Dedifferentiated amniotic fluid mesenchymal stem cell (primary cell): ENCODE results near the gene TUBGCP2.
"Not testable (repeated sequence)": the region's sequence is repeated elsewhere in the genome, so short reads cannot be mapped to it uniquely, and the experiment has no call there.

Experiments used
- DNase-seq: peaks from one replicate; pipeline ENCODE4 v3.0.0-alpha.2; 2016; ENCODE audit errors: extremely low spot score

Gene TUBGCP2

DNA sequence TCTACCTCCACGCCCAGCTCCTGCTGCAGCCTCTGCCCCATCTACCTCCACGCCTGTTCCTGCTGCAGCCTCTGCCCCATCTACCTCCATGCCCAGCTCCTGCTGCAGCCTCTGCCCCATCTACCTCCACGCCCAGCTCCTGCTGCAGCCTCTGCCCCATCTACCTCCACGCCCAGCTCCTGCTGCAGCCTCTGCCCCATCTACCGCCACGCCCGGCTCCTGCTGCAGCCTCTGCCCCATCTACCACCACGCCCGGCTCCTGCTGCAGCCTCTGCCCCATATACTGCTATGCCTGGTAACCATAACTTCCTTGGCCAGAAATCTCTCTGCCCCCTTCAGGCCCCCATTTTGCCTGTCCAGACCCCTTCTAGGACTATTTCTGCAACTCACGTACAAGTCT lies 43.6 kb downstream of the TUBGCP2 start:
- DNase-seq = not testable (repeated sequence)

DNA sequence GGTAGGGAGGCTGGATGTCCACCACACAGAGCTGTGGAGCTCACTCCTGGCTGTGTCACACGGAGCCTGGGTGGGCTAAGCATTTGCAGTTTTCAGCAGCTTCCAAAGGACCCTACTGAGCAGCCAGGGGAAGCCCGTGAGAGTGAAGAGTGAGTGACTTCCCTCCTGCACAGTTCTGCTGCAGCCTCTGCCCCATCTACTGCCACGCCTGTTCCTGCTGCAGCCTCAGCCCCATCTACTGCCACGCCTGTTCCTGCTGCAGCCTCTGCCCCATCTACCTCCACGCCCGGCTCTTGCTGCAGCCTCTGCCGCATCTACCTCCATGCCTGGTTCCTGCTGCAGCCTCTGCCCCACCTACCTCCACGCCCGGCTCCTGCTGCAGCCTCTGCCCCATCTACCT lies 44.2 kb downstream of the TUBGCP2 start:
- DNase-seq = no peak

- no peak for DNase-seq
These were observed 45.0 kb downstream of the TUBGCP2 start for GRCh38 chr10:133263674-133264073.

- no peak for DNase-seq
These were observed 46.0 kb downstream of the TUBGCP2 start for GRCh38 chr10:133262696-133263095.

- peak; percentile 45 for DNase-seq
These were observed 46.8 kb downstream of the TUBGCP2 start for GRCh38 chr10:133261726-133262325.

GRCh38 chr10:133260895-133261725 lies 47.6 kb downstream of the TUBGCP2 start:
- no peak for DNase-seq

DNA sequence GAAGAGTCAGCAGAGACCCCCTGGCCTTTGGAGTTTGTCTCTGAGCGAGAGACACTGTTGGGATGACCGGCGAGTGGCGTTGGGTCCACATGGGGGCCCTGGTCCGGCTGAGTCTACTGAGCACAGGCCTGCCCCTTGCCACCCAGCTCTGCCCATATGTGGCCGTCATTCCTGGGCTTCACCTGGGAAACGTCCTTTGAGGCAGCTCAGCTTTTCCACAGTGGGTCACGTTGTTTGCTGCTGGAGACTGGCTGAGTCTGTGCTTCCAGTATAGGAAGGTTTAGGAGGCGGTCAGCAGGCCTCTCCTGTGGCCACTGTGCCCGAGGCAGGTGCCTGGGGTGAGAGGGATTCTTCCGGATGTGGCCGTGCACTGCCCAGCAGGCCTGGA lies 49.1 kb downstream of the TUBGCP2 start:
- no peak for DNase-seq

- DNase-seq = peak; percentile 98
These were observed 49.7 kb downstream of the TUBGCP2 start for GRCh38 chr10:133258818-133259601.

DNA sequence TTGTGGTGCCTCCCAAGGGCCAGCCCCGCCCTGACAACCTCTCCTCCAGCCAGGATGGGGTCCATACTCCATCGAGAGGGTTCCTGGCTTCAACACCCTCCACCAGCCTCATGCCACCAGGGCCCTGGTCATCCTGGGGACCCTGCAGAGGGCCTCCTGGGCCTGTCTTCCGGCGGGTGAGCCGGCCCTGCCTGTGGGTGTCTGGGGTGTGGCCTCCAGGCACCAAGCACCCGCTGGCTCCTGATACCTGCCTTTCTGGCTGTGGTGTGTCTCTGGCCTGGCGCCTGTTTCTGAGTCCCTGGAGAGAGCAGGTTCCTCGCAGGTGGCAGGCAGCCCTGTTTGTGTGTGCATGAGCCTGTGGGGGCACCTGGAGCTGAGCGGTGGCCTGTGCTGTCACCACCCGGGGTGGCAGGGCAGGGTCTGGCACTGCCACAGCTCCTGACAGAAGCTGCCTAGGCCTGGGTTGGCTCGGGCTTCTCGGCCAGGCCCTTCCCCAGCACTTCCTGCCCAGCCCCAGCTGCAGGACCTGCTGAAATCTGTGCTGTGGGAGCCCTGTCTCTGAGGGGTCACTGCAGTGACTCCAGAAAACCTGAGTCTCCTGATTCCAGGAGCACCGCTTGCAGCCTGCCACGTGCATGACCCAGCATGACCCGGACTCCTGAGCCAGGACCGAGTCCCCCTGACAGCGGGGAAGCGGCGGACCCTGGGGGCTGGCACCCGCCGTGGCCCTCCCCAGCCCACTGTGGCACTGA lies 50.4 kb downstream of the TUBGCP2 start:
- no peak for DNase-seq

- no peak for DNase-seq
These were observed 51.1 kb downstream of the TUBGCP2 start for GRCh38 chr10:133257489-133258065.

- DNase-seq = no peak
These were observed 53.3 kb downstream of the TUBGCP2 start for GRCh38 chr10:133255323-133255722.

DNA sequence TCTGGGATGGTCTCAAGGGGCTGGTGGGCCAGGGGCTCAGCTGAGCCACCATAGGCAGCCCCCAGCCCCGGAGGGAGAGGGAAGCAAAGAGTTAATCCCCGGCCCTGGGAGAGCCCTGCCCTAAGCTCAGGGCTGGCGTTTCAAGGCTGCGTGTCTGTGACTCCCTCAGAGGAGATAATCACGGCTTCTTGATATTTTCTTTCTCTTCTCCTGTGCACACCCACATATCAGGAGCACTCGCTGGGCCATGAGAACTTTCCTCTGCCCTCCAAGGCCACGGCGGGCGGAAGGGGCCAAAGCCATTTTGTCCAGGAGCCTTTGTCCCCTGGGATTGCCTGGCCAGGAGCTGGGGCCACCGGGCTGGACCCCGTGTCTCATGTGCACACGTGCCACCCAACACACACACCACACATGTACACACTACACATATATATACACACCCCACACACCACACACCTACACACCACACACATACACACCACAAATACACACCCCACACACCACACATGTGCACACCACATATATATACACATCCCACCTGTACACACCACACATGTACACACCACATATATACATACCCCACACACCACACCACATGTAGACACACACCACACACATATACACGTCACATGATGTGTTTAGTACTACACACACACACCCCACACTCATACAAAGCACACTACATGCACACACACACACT lies 54.1 kb downstream of the TUBGCP2 start:
- no peak for DNase-seq

DNA sequence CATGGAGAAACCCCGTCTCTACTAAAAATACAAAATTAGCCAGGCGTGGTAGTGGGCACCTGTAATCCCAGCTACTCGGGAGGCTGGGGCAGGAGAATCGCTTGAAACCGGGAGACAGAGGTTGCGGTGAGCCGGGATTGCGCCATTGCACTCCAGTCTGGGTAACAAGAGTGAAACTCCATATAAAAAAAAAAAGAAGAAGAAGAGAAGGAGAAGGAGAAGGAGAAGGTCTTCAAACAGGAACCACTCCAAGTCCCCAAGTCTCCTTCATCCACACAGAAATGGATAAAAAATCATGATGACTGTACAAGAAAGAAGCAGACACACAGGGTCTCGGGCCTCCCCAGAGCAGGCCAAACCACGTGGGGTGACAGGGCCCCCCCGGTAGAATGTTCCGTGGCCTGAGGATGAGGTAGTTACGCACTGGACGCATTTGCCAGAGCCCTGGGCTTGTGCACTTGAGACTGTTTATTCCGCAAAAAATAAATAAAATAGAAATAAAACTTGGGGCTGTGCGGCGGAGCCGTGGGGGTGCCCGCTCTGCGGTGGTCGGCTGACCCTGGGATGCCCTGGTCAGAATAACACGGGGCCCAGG lies 55.2 kb downstream of the TUBGCP2 start:
- DNase-seq = no peak

- DNase-seq = no peak
These were observed 56.5 kb downstream of the TUBGCP2 start for GRCh38 chr10:133252223-133252552.

DNA sequence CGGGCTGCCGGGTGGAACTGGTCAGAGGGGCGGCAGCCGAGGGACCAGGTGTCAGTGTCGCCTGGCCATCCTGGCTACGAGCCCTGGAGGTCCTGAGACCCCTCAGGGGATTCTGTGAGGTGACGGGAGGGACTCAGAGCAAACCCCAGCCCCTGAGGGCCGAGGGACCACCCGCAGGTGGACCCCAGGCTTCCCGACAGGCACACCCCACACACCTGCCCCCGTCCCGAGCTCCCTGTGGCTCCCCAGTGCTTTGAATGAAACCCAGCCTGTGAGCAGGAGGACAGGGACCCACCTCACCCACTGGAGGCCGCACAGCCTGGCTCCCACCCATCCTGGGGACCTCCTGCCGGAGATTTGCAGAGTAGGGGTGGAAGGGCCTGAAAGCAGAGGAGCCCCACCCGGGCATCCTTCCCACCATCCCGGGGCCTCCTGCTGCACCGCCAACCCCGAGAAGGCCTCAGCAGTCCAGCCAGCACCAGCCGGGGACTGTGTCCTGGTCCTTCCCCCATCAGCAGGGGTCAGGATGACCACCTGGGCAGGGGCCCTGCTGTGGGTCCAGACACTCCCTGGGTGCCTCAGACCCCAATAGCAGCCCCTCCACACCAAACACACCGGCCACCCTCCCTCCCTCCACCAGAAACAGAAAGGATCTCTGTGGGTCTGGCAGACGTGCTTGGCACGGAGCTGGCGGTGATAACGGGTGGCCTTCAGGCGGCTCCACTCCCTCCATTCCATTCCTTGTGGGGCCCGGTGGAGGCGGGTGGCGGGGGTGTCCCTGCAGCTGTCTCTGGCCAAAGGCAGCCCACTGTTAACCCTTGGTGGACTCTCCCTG lies 57.1 kb downstream of the TUBGCP2 start:
- DNase-seq = no peak

- DNase-seq = no peak
These were observed 58.5 kb downstream of the TUBGCP2 start for GRCh38 chr10:133249975-133250754.

- no peak for DNase-seq
These were observed 59.4 kb downstream of the TUBGCP2 start for GRCh38 chr10:133249094-133249780.

DNA sequence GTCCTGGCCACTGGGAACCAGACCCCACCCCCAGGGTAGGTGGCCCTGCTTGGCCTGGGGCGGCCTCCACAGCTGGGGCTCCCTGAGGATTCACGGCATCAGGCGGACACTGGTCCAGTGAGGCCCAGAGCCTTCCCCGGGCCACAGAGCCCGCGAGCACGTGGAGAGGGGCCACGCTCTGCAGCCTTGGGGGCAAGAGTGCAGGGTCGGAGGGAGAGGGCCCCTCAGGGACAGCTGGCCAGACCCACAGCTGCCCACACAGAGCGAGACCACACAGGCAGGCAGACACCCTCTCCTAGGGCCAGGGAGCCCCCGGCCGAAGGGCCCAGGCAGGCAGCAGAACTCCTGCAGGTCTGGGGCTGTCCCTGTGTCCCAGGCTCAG lies 60.3 kb downstream of the TUBGCP2 start:
- no peak for DNase-seq
